ENCODE results near the gene HNRNPUL2. TPM values are rescaled to one million over a fixed set of nuclear protein-coding genes. Genes with fewer than 3 reads are reported as not detected.

Gene HNRNPUL2
- total and polyA plus RNA-seq, 9 of the 15 experiments (the other 6 are each of a cell fraction or from before 2014, with no cell fraction given): 0.89 to 44.3 (median 15.2) TPM

GRCh38 chr11:62705880-62706849 lies 21.1 kb downstream of the HNRNPUL2 start (continued):
- TF ChIP-seq ZBTB40 (IDR thresholded peaks at IDR 0.05) (peak; percentile 88), ZBTB40 (CRISPR knock-in tag; IDR thresholded peaks at IDR 0.05) (no peak), L3MBTL2 (IDR thresholded peaks at IDR 0.05) (peak; percentile 69), GATAD2A (IDR thresholded peaks at IDR 0.05) (peak; percentile 45; the same call in 1 of the 2 replicates), ZFX (CRISPR knock-in tag; IDR thresholded peaks at IDR 0.05) (peak; percentile 64), ATF1 (CRISPR knock-in tag; IDR thresholded peaks at IDR 0.05) (no peak), ATF1 (tag; IDR thresholded peaks at IDR 0.05) (peak; percentile 39; the same call in 1 of the 2 replicates), ZNF449 (CRISPR knock-in tag; IDR thresholded peaks at IDR 0.05) (no peak), CBFB (CRISPR knock-in tag; IDR thresholded peaks at IDR 0.05) (no peak; the same call in 1 of the 2 replicates), CREBBP (IDR thresholded peaks at IDR 0.05; ENCODE audit: low read depth, low read length) (no peak), CBFA2T3 (IDR thresholded peaks at IDR 0.05) (peak; percentile 7; the same call in 1 of the 2 replicates), FOXK1 (CRISPR knock-in tag; IDR thresholded peaks at IDR 0.05; ENCODE audit: borderline replicate concordance) (peak; percentile 55; the same call in 1 of the 2 replicates), HCFC1 (IDR thresholded peaks at IDR 0.05; ENCODE audit: low read depth, low read length) (peak; percentile 24; the same call in 1 of the 2 replicates), ZNF165 (CRISPR knock-in tag; IDR thresholded peaks at IDR 0.05; ENCODE audit: borderline replicate concordance) (0 out of 2 replicates have a peak, but pooled peaks have one; percentile 55), HDAC8 (tag; IDR thresholded peaks at IDR 0.05) (0 out of 2 replicates have a peak, but pooled peaks have one; percentile 32), DACH1 (IDR thresholded peaks at IDR 0.05; ENCODE audit: partially characterized antibody) (peak; percentile 57), POLR2G (IDR thresholded peaks at IDR 0.05; ENCODE audit: low read depth, low read length) (peak; percentile 84)
